Panc1 (cell line): ENCODE data around the gene LMO1.

ENCODE experiments used
- POLR2AphosphoS5 ChIP-seq: IDR thresholded peaks from 2 replicates; pipeline ENCODE4 v1.6.1; 2012; ENCODE audit warnings: mild to moderate bottlenecking, low read depth, low read length, moderate library complexity
- SIN3A ChIP-seq: IDR thresholded peaks from 2 replicates; pipeline ENCODE4 v1.6.1; 2012; ENCODE audit warnings: low read depth, mild to moderate bottlenecking, low read length, moderate library complexity, borderline replicate concordance; ENCODE audit not compliant: insufficient read depth
- TCF7L2 ChIP-seq: IDR thresholded peaks from 2 replicates; pipeline ENCODE4 v1.6.1; 2011; ENCODE audit warnings: mild to moderate bottlenecking, low read depth, low read length, inconsistent platforms
- TF ChIP-seq, protein P1 (sequence below): fragments of 450-650 bp; IDR thresholded peaks from 2 replicates; pipeline ENCODE4 v1.5.1; 2017; ENCODE audit warnings: mild to moderate bottlenecking
- TF ChIP-seq, protein P2 (sequence below), 2 experiments: IDR thresholded peaks; 2 replicates each; pipeline ENCODE4 v1.6.1; 2011 to 2012; ENCODE audit warnings: low read depth in 2 of 2, control low read depth in 1 of 2, low read length in 1 of 2, mild to moderate bottlenecking in 1 of 2, moderate library complexity in 1 of 2; ENCODE audit not compliant: insufficient read depth in 1 of 2

DNA sequence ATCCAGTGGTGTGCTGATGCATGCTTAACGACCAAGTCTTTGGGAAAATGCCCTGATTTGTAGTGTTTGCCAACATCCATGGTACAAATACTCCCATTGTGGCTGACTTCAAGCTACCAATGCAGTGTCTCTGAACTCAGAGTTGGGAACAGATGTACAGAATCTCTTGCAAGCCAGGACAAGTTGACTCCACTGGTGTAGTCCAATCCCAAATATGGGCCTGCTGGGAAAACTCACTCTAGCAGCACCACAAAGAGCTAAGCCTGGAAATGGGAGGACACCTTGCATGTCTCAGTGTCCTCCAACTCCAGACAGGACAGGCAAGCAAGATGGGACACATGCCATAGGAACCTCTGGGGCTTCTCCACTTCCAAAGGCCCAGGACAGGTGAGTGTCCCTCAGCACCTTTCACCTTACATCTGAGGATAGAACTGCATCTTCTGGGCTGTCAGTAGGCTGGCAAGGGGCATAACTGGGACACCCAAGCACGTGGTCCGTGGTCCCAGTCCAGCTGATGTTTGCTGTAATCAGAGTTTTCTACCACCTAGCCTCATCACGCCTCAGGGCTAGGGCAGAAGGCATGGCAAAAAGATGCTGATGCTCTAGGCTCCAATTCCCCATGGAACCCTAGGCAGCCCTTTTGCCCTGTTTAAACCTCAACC, 6.5 kb downstream of the LMO1 start:
- TF ChIP-seq, protein P1, sequence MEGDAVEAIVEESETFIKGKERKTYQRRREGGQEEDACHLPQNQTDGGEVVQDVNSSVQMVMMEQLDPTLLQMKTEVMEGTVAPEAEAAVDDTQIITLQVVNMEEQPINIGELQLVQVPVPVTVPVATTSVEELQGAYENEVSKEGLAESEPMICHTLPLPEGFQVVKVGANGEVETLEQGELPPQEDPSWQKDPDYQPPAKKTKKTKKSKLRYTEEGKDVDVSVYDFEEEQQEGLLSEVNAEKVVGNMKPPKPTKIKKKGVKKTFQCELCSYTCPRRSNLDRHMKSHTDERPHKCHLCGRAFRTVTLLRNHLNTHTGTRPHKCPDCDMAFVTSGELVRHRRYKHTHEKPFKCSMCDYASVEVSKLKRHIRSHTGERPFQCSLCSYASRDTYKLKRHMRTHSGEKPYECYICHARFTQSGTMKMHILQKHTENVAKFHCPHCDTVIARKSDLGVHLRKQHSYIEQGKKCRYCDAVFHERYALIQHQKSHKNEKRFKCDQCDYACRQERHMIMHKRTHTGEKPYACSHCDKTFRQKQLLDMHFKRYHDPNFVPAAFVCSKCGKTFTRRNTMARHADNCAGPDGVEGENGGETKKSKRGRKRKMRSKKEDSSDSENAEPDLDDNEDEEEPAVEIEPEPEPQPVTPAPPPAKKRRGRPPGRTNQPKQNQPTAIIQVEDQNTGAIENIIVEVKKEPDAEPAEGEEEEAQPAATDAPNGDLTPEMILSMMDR = no peak
- TF ChIP-seq, protein P2, sequence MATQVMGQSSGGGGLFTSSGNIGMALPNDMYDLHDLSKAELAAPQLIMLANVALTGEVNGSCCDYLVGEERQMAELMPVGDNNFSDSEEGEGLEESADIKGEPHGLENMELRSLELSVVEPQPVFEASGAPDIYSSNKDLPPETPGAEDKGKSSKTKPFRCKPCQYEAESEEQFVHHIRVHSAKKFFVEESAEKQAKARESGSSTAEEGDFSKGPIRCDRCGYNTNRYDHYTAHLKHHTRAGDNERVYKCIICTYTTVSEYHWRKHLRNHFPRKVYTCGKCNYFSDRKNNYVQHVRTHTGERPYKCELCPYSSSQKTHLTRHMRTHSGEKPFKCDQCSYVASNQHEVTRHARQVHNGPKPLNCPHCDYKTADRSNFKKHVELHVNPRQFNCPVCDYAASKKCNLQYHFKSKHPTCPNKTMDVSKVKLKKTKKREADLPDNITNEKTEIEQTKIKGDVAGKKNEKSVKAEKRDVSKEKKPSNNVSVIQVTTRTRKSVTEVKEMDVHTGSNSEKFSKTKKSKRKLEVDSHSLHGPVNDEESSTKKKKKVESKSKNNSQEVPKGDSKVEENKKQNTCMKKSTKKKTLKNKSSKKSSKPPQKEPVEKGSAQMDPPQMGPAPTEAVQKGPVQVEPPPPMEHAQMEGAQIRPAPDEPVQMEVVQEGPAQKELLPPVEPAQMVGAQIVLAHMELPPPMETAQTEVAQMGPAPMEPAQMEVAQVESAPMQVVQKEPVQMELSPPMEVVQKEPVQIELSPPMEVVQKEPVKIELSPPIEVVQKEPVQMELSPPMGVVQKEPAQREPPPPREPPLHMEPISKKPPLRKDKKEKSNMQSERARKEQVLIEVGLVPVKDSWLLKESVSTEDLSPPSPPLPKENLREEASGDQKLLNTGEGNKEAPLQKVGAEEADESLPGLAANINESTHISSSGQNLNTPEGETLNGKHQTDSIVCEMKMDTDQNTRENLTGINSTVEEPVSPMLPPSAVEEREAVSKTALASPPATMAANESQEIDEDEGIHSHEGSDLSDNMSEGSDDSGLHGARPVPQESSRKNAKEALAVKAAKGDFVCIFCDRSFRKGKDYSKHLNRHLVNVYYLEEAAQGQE (IDR thresholded peaks at IDR 0.05; ENCODE audit: insufficient read depth in 1 of 2, low read depth in 2 of 2, low read length in 1 of 2) = no peak
- TF ChIP-seq POLR2AphosphoS5 (no peak), TCF7L2 (no peak), SIN3A (no peak)
